GM12878 (cell line): ENCODE measurements around the gene CENPX. TPM values are rescaled to one million over a fixed set of nuclear protein-coding genes. Genes with fewer than 3 reads are reported as not detected.

ENCODE experiments used
- BCL3 ChIP-seq: IDR thresholded peaks from 2 replicates; pipeline ENCODE4 v1.6.1; 2011; ENCODE audit warnings: borderline replicate concordance, low read depth, mild to moderate bottlenecking, moderate library complexity, low read length; ENCODE audit not compliant: insufficient read depth, poor library complexity, severe bottlenecking
- CHD4 ChIP-seq: fragments of 200-600 bp; sonication (generic); IDR thresholded peaks from 2 replicates; pipeline ENCODE4 v1.6.1; 2016; ENCODE audit warnings: mild to moderate bottlenecking
- CREM ChIP-seq: IDR thresholded peaks from 2 replicates; pipeline ENCODE4 v1.6.1; 2014; ENCODE audit warnings: antibody characterized with exemption, low read depth
- E2F8 ChIP-seq: fragments of 450-650 bp; IDR thresholded peaks from 2 replicates; pipeline ENCODE4 v1.6.1; 2018; ENCODE audit warnings: mild to moderate bottlenecking, low read depth, moderate library complexity; ENCODE audit not compliant: partially characterized antibody
- E4F1 ChIP-seq: fragments of 450-650 bp; IDR thresholded peaks from 2 replicates; pipeline ENCODE4 v1.6.1; 2018; ENCODE audit warnings: borderline replicate concordance, mild to moderate bottlenecking; ENCODE audit not compliant: partially characterized antibody
- HDGF ChIP-seq: fragments of 450-650 bp; IDR thresholded peaks from 2 replicates; pipeline ENCODE4 v1.6.1; 2016; ENCODE audit warnings: antibody characterized with exemption
- IKZF1 ChIP-seq: fragments of 450-650 bp; conservative IDR thresholded peaks from 2 replicates; pipeline ENCODE4 v1.6.1; 2017; ENCODE audit warnings: antibody characterized with exemption, mild to moderate bottlenecking
- IRF3 ChIP-seq: fragments of 450-650 bp; IDR thresholded peaks from 2 replicates; pipeline ENCODE4 v1.6.1; 2014; ENCODE audit warnings: mild to moderate bottlenecking
- NR2C1 ChIP-seq: fragments of 450-650 bp; IDR thresholded peaks from 2 replicates; pipeline ENCODE4 v1.6.1; 2017; ENCODE audit warnings: antibody characterized with exemption, mild to moderate bottlenecking, moderate library complexity
- POLR2AphosphoS2 ChIP-seq: IDR thresholded peaks from 2 replicates; pipeline ENCODE4 v1.6.1; 2011; ENCODE audit warnings: low read depth, mild to moderate bottlenecking, low read length, improper control_type of control experiment, moderate library complexity
- POLR2AphosphoS5 ChIP-seq: IDR thresholded peaks from 2 replicates; pipeline ENCODE4 v1.6.1; 2011; ENCODE audit warnings: mild to moderate bottlenecking, low read length, inconsistent platforms
- SPI1 ChIP-seq: IDR thresholded peaks from 2 replicates; pipeline ENCODE4 v1.6.1; 2011; ENCODE audit warnings: low read depth, mild to moderate bottlenecking, low read length, moderate library complexity, borderline replicate concordance; ENCODE audit not compliant: insufficient read depth
- SREBF1 ChIP-seq: IDR thresholded peaks from 2 replicates; pipeline ENCODE4 v1.6.1; 2012; ENCODE audit warnings: mild to moderate bottlenecking, low read length
- TBL1XR1 ChIP-seq: IDR thresholded peaks from 2 replicates; pipeline ENCODE4 v1.6.1; 2012; ENCODE audit warnings: low read depth, low read length, improper control_type of control experiment
- TCF7 ChIP-seq: IDR thresholded peaks from 2 replicates; pipeline ENCODE4 v1.6.1; 2014; ENCODE audit warnings: antibody characterized with exemption, borderline replicate concordance
- ZSCAN29 ChIP-seq: fragments of 450-650 bp; IDR thresholded peaks from 2 replicates; pipeline ENCODE4 v1.6.1; 2017; ENCODE audit warnings: mild to moderate bottlenecking, moderate library complexity
- polyA plus RNA-seq, 11 experiments: library from polyadenylated mRNA; depleted of rRNA in 4 of 11; unstranded in 6 of 11; stranded (reverse) in 5 of 11; fragments of >200 nt; fragmentation: Nextera tagmentation in 4 of 11; fragmentation: Illumina TruSeq in 1 of 11; extraction: Ambion mirVana in 4 of 11; extraction: Trizol in 1 of 11; gene quantifications; 1 replicate in 1 of 11; 2 replicates in 10 of 11; pipeline versions ENCODE4 v1.2.1 to v1.2.3, GENCODE V29; 2011 to 2016; ENCODE audit warnings: inconsistent platforms in 2 of 11, missing spikeins in 2 of 11, low read depth in 1 of 11
- total RNA-seq, 4 experiments: library from RNA; depleted of rRNA in 3 of 4; stranded (reverse); fragments of >200 nt in 3 of 4; fragmentation: Illumina TruSeq in 1 of 4; extraction: Trizol in 1 of 4; gene quantifications; 2 replicates each; pipeline versions ENCODE4 v1.2.1 to v1.2.3, GENCODE V29; 2013 to 2021
- TF ChIP-seq, protein P1 (sequence below): fragments of 150-350 bp; IDR thresholded peaks from 2 replicates; pipeline ENCODE4 v1.6.1; 2016; ENCODE audit warnings: low read depth, low read length
- TF ChIP-seq, protein P2 (sequence below): IDR thresholded peaks from 2 replicates; pipeline ENCODE4 v1.6.1; 2012; ENCODE audit warnings: low read depth, low read length, improper control_type of control experiment

The CENPX gene
- total and polyA plus RNA-seq, 10 of the 15 experiments (the other 5 are each of a cell fraction or from before 2014, with no cell fraction given): 11.7 to 182 (median 71.9) TPM

- TF ChIP-seq, protein P1, sequence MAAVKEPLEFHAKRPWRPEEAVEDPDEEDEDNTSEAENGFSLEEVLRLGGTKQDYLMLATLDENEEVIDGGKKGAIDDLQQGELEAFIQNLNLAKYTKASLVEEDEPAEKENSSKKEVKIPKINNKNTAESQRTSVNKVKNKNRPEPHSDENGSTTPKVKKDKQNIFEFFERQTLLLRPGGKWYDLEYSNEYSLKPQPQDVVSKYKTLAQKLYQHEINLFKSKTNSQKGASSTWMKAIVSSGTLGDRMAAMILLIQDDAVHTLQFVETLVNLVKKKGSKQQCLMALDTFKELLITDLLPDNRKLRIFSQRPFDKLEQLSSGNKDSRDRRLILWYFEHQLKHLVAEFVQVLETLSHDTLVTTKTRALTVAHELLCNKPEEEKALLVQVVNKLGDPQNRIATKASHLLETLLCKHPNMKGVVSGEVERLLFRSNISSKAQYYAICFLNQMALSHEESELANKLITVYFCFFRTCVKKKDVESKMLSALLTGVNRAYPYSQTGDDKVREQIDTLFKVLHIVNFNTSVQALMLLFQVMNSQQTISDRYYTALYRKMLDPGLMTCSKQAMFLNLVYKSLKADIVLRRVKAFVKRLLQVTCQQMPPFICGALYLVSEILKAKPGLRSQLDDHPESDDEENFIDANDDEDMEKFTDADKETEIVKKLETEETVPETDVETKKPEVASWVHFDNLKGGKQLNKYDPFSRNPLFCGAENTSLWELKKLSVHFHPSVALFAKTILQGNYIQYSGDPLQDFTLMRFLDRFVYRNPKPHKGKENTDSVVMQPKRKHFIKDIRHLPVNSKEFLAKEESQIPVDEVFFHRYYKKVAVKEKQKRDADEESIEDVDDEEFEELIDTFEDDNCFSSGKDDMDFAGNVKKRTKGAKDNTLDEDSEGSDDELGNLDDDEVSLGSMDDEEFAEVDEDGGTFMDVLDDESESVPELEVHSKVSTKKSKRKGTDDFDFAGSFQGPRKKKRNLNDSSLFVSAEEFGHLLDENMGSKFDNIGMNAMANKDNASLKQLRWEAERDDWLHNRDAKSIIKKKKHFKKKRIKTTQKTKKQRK: no peak
- peak; percentile 46; the same call in 1 of the 2 replicates for TF ChIP-seq NR2C1
- peak; percentile 80 for TF ChIP-seq IKZF1
- no peak for TF ChIP-seq TBL1XR1
- TF ChIP-seq IRF3: peak; percentile 47
- TF ChIP-seq, protein P2, sequence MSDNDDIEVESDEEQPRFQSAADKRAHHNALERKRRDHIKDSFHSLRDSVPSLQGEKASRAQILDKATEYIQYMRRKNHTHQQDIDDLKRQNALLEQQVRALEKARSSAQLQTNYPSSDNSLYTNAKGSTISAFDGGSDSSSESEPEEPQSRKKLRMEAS: peak; percentile 33; the same call in 1 of the 2 replicates
- TF ChIP-seq POLR2AphosphoS2: peak; percentile 87
- no peak for TF ChIP-seq CHD4
- no peak for TF ChIP-seq E2F8
- TF ChIP-seq SPI1: peak; percentile 42; the same call in 1 of the 2 replicates
- TF ChIP-seq CREM: no peak
- TF ChIP-seq BCL3: peak; percentile 25
- peak; percentile 84 for TF ChIP-seq HDGF
- TF ChIP-seq POLR2AphosphoS5: peak; percentile 92
- peak; percentile 31 for TF ChIP-seq E4F1
- TF ChIP-seq TCF7: no peak
- no peak for TF ChIP-seq SREBF1
- 0 out of 2 replicates have a peak, but pooled peaks have one; percentile 48 for TF ChIP-seq ZSCAN29
Observed at GRCh38 chr17:82037092-82037888, 14.6 kb upstream of the CENPX start, which contains the start of gene DCXR (continued).
